Left lung (tissue), 10 donors: Measurements from ENCODE around the gene SETD1A. TPM values are rescaled to one million over a fixed set of nuclear protein-coding genes. Genes with fewer than 3 reads are reported as not detected.

Experiments
- ATAC-seq: fragments of 200-7000 bp; cut with Tn5 transposase; one replicate; pipeline ENCODE4 v1.9.1; 2020; ENCODE audit warnings: moderate library complexity
- DNase-seq, 4 donors: peaks; one replicate each; pipeline ENCODE4 v3.0.0-alpha.2; 2013 to 2020
- H3K27ac ChIP-seq, 2 donors: fragments of 200-600 bp; sonication (generic) in 1 of 2; one replicate each; pipeline versions ENCODE4 v1.5.0 to v1.8.0; 2020 to 2021
- H3K27me3 ChIP-seq, 2 donors: fragments of 200-600 bp; sonication (generic) in 1 of 2; one replicate each; pipeline versions ENCODE4 v1.5.0 to v1.8.0; 2020 to 2021
- H3K36me3 ChIP-seq, 2 donors: fragments of 200-600 bp; sonication (generic) in 1 of 2; one replicate each; pipeline versions ENCODE4 v1.5.0 to v1.8.0; 2020 to 2021
- H3K4me1 ChIP-seq, 2 donors: fragments of 200-600 bp; one replicate each; pipeline ENCODE4 v1.8.0; 2021
- H3K4me3 ChIP-seq, 2 donors: fragments of 200-600 bp; sonication (generic) in 1 of 2; one replicate each; pipeline versions ENCODE4 v1.5.0 to v1.8.0; 2020 to 2021; ENCODE audit warnings: mild to moderate bottlenecking in 1 of 2
- H3K9me3 ChIP-seq, 2 donors: fragments of 200-600 bp; sonication (generic) in 1 of 2; one replicate each; pipeline versions ENCODE4 v1.5.0 to v1.8.0; 2020 to 2021
- intact Hi-C, 2 donors: fragments of 100-400 bp; cut with DNase I; formaldehyde crosslinking; loops; one replicate each; pipeline versions ENCODE4 v1.11.2 to v1.14.2; 2022
- polyA plus RNA-seq, 6 donors: library from polyadenylated mRNA; unstranded; fragments of 120-200 nt; gene quantifications; one replicate each; pipeline ENCODE4 v1.2.1, GENCODE V29; 2013; ENCODE audit not compliant: insufficient read length in 6 of 6
- total RNA-seq, 2 donors: library from RNA; stranded (reverse); fragmentation: NEBNext Ultra II Directional; extraction: Animal tissue kit (Norgen Biotek cat#: 25700); gene quantifications; one replicate each; pipeline ENCODE4 v1.2.1, GENCODE V29; 2021
- TF ChIP-seq, protein P1 (sequence below), 2 donors: fragments of 200-600 bp; sonication (generic) in 1 of 2; IDR thresholded peaks; one replicate each; pipeline versions ENCODE4 v1.5.0 to v1.8.0; 2021; ENCODE audit warnings: antibody characterized with exemption in 2 of 2
- donor health status: DM: no; HTN: yes; CAD: no.
- donor health status: DM: no; HTN: no; CAD: no.

SETD1A gene
- total and polyA plus RNA-seq, 8 donors: 12.1 to 21.5 (median 15.3) TPM

- TF ChIP-seq, protein P1, sequence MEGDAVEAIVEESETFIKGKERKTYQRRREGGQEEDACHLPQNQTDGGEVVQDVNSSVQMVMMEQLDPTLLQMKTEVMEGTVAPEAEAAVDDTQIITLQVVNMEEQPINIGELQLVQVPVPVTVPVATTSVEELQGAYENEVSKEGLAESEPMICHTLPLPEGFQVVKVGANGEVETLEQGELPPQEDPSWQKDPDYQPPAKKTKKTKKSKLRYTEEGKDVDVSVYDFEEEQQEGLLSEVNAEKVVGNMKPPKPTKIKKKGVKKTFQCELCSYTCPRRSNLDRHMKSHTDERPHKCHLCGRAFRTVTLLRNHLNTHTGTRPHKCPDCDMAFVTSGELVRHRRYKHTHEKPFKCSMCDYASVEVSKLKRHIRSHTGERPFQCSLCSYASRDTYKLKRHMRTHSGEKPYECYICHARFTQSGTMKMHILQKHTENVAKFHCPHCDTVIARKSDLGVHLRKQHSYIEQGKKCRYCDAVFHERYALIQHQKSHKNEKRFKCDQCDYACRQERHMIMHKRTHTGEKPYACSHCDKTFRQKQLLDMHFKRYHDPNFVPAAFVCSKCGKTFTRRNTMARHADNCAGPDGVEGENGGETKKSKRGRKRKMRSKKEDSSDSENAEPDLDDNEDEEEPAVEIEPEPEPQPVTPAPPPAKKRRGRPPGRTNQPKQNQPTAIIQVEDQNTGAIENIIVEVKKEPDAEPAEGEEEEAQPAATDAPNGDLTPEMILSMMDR (IDR thresholded peaks at IDR 0.05): no peak
- Histone ChIP-seq H3K4me3 (no peak overlapping the region), H3K4me1 (peaks cover 8 to 23% of the 10 kb centered on the region in 2 donors), H3K9me3 (no peaks in the 10 kb centered on the region), H3K36me3 (peaks cover 0 to 74% of the 10 kb centered on the region in 2 donors), H3K27me3 (no peaks in the 10 kb centered on the region), H3K27ac (no peak overlapping the region)
- no peak for DNase-seq
- intact Hi-C loops: no loop called here
- ATAC-seq: no peak
Measured at GRCh38 chr16:30961384-30961783, 3.8 kb downstream of the SETD1A start.

- peaks cover 2 to 9% of the 10 kb centered on the region in 2 donors for H3K4me1 ChIP-seq
- H3K27ac ChIP-seq: no peak overlapping the region
- no peaks in the 10 kb centered on the region for H3K9me3 ChIP-seq
- H3K27me3 ChIP-seq: no peaks in the 10 kb centered on the region
- TF ChIP-seq, protein P1 (IDR thresholded peaks at IDR 0.05): no peak
- H3K36me3 ChIP-seq: peaks cover 0 to 100% of the 10 kb centered on the region in 2 donors
- no peak overlapping the region for H3K4me3 ChIP-seq
- no peak for DNase-seq
- no peak for ATAC-seq
- intact Hi-C loops: no loop called here
Measured at GRCh38 chr16:30963925-30964511, 6.5 kb downstream of the SETD1A start.

- intact Hi-C loops: no loop called here
- TF ChIP-seq, protein P1 (IDR thresholded peaks at IDR 0.05): no peak
- H3K27me3 ChIP-seq: no peaks in the 10 kb centered on the region
- H3K9me3 ChIP-seq: no peaks in the 10 kb centered on the region
- no peak for DNase-seq
- ATAC-seq: no peak
- no peak overlapping the region for H3K4me3 ChIP-seq
- H3K27ac ChIP-seq: no peak overlapping the region
- peaks cover 0 to 100% of the 10 kb centered on the region in 2 donors for H3K36me3 ChIP-seq
- H3K4me1 ChIP-seq: peaks cover 0 to 3% of the 10 kb centered on the region in 2 donors
Measured at GRCh38 chr16:30964574-30965226, 7.1 kb downstream of the SETD1A start.

DNA sequence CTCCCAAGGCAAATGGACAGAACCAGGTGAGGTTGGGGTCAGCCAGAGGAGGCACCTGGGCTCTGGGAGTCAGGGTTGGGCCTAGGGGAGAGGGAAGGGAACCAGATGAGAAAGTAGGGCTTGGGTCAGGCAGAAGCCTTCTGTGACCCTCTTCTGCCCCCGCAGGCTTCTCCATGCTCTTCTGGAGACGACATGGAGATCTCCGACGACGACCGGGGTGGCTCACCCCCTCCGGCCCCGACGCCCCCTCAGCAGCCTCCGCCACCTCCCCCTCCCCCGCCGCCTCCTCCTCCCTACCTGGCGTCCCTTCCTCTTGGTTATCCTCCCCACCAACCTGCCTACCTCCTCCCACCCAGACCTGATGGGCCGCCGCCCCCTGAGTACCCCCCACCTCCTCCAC, 7.9 kb downstream of the SETD1A start:
- TF ChIP-seq, protein P1 (IDR thresholded peaks at IDR 0.05): no peak
- H3K4me1 ChIP-seq: no peaks in the 10 kb centered on the region
- no peaks in the 10 kb centered on the region for H3K27me3 ChIP-seq
- intact Hi-C loops: no loop called here
- no peak overlapping the region for H3K27ac ChIP-seq
- no peak for DNase-seq
- H3K4me3 ChIP-seq: no peak overlapping the region
- no peak for ATAC-seq
- peaks cover 0 to 100% of the 10 kb centered on the region in 2 donors for H3K36me3 ChIP-seq
- H3K9me3 ChIP-seq: no peaks in the 10 kb centered on the region

- no peaks in the 10 kb centered on the region for H3K27me3 ChIP-seq
- H3K36me3 ChIP-seq: peaks cover 0 to 100% of the 10 kb centered on the region in 2 donors
- no peak overlapping the region for H3K4me3 ChIP-seq
- no peaks in the 10 kb centered on the region for H3K4me1 ChIP-seq
- TF ChIP-seq, protein P1 (IDR thresholded peaks at IDR 0.05): no peak
- no peak overlapping the region for H3K27ac ChIP-seq
- no peaks in the 10 kb centered on the region for H3K9me3 ChIP-seq
- intact Hi-C loops: no loop called here
- ATAC-seq: no peak
- no peak for DNase-seq
Measured at GRCh38 chr16:30966033-30966619, 8.6 kb downstream of the SETD1A start.
